ENCODE results near the gene NAAA.
"Not testable (repeated sequence)": the region's sequence is repeated elsewhere in the genome, so short reads cannot be mapped to it uniquely, and the experiment has no call there.

NAAA gene

DNA sequence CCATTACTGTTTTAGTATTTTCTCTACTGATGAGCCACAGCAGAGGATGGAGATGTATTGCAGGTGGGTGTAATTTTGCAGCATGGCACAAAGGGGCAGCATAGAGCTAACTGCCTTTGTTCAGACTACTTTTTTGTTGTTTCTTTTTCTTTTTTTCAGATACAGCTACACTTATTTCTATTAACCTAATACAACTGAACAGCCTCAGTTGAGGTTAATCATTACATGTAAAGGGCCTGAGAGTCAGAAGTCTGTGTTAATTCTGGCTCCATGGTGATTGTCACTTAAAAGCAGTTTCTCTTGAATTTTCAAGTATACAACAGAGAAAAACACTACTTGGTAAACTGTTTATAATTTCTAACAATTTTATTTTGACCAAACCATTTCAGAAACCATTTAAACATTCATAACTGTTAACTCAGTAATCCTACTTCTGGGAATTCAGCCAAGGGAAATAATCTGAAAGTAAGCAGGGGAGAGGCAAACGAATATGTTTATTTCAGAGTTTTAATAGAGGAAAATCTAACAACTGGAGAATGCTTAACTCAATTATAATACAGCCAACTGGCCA is 24.6 kb downstream of the NAAA start:
- DNase-seq = no peak

DNA sequence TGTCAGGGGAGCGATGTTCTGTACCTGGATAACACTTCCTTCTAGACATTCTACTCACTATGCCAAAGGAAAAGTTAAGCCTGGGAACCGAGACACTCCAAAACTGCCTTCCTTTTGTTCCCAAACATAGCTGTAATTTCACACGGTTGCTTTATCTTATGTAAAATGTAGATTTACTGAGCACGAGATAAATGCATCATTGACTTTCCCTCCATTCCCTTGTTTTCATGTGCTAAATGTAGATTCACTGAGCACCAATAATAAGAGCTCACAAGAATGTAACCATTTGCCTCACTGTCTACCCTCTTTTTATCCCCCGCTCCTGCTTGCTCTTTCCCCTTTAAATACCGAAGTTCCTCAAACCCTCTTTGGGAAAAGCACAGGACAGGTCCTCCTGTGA is 27.8 kb downstream of the NAAA start:
- no peak for DNase-seq

DNA sequence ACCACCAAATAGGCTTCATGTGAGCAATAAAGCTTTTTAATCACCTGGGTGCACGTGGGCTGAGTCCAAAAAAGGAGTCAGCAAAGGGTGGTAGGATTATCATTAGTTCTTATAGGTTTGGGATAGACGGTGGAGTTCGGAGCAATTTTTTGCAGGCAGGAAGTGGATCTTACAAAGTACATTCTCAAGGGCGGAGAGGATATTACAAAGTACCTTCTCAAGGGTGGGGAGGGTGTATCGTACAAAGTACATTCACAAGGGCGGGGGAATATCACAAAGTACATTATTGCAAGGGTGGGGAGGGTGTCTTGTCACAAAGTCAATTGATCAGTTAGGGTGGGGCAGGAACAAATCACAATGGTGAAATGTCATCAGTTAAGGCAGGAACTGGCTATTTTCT is 30.0 kb downstream of the NAAA start:
- DNase-seq = not testable (repeated sequence)

DNA sequence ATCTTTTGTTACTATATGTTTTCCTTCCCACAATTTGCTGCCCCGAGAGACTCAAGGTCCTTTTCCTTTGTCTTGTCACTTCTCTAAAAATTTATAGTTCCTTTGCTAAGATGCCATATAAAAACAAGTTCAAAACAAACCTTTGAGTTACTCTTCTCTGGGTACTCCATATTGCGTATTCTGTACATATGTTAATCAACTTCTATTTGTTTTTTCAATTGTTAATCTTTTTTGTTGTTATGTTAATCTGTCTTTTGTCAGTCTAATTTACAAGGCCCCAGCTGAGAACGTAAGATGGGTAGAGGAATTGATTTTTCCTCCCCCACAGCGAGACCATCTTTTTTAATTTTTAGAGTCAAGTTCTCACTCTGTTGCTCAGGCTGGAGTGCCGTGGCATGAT is 31.4 kb downstream of the NAAA start:
- no peak for DNase-seq

DNA sequence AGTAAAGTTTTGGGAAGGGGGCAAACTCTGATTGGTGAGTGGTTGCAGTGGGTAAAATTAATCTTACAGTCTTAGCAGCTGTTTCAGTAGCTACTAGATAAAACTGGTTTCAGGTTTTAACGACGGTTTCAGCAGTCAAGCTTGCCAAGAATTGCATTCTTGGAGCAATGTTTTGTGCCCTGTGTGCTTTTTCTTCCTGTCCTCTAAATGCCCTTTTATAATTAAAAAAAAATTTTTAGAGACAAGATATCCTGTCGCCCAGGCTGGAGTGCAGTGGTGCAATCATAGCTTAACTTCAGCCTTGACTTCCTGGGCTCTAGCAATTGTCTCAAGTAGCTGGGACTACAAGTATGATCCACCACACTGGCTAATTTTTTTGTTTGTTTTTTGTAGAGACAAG is 32.3 kb downstream of the NAAA start:
- DNase-seq = no peak

DNA sequence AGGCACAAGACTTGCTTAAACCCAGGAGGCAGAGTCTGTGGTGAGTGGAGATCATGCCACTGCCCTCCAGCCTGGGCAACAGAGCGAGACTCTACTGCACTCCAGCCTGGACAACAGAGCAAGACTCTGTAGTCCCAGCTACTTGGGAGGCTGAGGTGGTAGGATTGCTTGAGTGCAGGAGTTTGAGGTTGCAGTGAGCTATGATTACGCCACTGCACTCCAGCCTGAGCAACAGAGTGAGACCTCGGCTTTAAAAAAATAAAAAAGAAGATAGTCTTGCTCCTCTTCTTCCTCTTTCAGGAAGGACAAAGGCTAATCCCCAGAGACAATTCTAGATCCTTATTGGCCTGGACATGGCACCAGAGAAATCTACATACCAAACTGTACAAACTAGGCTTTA is 32.8 kb downstream of the NAAA start:
- no peak for DNase-seq

DNA sequence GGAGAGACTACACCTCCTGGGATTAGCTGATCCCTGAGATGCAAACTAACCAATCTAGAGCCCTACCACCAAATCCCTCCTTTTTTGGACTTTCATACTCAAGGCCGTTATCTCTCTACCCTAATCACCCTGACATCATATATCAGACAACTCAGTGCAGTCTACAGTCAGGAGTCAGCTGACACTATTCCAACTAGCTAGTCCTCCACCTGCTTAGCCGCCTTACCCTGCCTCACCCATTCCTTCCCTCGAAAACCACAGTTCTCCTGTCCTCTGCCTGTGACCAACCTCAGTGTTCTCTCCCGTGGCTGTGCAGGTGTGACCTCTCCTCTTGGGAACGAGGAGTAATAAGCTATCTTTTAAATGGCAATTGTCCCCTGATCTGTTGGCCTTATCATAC is 36.7 kb downstream of the NAAA start:
- no peak for DNase-seq

DNA sequence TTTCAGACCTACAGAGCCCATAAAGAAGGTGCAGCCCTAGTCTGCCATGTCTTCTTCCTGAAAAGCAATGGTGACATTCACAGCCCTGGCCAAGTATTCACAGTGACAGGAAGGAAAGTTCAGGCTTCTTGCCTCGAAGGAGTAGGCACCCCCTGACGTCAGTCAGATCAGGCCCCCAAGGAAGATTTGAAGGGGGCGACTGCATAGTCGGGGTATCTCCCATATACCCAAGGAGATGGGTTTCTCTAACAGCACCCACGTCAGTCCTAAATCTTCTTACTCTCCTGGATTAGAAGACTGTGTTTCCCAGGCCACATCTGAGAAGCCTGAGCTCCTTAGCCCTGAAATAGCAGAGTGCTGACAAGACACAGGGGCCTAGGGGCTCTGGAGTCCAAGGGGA is 38.5 kb downstream of the NAAA start, which contains the start of gene PPEF2:
Gene PPEF2 (minus strand): TSS at position 101 of the 400 bp plus-strand sequence. CDS start 6,127 bp downstream, outside the sequence.
- DNase-seq = no peak

DNA sequence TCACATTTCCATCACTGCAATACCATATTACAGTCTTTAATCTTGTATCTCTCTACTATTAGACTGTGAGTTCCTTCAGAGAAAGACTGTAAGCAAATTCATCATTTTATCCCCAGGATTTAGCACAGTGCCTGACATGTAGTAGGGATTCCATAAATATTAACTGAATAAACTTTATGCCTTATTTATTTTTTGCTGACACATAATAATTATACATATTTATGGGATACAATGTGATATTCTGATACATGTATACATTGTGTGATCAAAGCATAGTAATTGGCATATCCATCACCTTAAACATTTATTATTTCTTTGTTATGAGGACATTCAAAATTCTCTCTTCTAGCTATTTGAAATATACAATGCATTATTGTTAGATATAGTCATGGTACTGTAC is 42.3 kb downstream of the NAAA start:
- DNase-seq = no peak

DNA sequence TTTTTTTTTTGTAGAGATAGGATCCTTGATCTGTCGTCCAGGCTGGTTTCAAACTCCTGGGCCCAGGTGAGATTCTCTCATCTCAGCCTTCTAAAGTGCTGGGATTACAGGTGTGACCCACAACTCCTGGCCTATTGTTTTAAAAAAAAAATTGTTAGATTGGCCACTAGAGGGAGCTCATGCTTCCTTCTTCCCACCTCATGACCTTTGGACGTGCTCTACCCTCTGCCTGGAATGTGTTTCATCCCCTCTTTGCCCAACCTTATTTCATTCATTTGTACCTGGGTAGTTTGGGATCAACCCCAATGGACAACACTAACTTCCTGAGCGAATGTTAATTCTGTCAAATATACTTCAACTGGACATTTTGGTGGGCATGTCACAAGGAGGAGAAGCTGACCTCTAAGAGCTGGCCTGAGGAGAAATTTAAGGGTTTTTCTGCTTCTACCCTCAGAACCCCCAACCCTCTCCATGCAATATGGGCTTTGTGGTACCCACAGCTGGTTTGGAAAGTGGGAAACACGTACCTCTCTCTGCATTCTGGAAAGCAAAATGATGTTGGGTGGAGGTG is 45.0 kb downstream of the NAAA start:
- no peak for DNase-seq

DNA sequence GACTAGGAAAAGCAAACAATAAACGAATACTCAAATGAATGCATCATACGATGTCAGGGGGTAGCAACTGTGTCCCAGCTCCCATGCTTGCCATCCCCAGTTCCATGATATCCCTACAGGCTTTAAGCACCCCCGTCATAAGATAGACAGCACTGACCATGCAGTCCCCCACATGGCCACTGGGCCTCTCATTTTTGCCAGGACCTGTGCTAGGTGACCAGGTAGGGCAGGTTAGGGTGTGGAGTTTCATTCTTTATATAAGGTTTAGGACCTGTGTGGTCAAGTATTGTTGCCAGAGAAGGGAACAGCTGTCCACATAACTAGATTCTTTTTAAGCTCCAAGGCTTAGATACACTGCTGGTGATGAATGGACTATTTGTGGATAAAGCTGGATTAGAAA is 48.3 kb downstream of the NAAA start:
- no peak for DNase-seq

DNA sequence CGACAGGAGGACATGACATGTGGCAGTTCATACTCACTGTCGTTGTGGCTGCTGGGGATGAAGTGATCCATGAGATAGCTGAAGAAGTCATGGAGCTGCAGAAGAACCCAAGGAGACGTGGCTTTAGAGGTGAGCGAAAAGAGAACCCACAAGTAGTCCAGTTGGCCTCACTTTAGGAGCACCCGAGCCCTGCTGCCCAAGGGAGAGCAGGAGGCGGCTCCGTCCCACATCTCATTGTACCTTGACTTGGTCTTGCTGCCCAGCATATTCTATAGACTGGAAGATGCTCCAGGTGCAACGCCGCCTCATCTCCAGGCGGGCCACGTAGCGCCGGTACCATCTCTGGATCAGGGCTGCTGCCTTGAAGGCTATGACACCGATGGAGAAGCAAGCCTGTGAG is 49.2 kb downstream of the NAAA start:
- DNase-seq = no peak

DNA sequence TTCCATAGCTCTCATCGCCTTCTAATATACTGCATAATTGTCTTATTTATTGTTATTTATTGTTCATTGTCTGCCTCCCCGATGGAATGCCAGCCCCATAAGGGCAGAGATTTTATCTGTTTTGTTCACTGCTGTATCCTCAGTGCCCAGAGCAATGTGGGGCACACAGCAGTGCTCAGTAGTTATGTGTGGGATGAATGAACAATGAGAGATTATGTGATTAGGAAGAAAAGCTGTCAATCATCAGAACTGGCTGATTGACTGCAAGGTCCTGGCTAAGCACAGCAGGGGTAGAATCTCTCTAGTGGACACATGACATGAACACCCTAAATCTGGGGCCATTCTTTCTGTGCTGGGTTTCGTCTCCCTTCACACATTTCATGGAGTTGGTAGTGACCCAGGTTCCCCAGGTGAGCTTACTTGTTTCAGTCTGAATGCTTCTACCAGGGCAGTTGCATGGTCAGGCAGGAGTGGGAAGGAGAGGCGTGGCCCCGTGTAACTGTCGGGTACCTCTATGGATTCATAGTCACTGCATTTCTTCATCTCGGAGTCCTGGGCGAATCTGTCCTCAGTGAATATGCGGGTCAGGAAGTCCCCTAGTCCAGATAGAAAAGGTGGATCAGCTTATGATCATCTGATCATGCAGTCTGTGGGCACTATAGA is 51.1 kb downstream of the NAAA start:
- no peak for DNase-seq

DNA sequence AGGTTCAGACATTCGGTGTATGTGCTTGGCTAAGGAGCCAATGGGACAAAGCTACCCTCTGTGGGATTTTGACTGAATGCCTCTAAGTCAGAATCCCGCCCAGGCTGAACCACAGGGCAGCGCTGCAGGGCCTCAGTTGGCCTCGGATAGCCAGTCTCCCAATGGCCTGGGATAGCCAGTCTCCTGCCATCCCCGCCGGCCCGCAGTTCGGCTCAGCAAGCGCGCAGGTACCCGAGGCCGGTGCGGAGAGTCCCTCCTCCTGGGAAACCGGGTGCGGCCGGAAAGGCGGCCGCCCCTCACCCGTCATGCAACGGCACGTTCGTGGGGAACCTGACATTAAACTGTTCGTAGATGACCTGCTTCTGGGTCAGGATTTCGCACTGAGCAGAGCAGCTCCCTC is 54.7 kb downstream of the NAAA start:
- DNase-seq = no peak

DNA sequence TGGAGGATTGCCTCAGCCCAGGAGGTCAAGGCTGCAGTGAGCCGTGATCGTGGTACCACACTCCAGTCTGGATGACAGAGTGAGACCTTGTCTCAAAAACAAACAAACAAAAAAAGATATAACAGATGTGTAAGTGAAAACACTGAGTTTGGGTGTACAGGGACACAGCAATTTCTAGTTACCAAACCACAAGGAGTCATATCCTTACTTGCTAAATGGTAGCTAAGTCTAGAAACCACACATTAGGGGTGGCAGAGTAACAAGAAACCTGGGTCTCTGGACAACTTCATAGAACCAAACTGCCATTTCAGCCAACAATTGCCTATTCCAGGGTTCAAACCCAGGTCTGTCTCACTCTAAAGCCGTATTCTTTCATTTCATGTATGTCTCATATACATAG is 59.3 kb downstream of the NAAA start:
- no peak for DNase-seq

DNA sequence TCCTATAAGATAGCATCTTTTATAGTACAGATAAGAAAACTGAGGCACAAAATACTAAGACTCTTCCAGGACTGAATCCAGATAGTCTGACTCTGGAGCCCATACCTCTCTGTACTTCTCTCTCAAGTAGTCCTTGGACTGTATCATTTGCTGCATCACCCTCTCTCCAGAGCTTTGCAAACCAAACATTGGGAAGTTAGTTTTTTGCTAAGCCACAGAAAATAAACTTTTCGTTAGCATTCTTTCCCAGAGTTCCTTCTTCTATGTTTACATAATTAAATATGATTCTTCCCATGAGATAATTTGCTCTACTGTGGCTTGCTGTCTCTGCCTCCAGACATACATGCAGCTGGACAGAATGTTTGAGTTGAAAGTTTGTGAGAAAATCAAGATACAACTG is 60.5 kb downstream of the NAAA start:
- DNase-seq = no peak

DNA sequence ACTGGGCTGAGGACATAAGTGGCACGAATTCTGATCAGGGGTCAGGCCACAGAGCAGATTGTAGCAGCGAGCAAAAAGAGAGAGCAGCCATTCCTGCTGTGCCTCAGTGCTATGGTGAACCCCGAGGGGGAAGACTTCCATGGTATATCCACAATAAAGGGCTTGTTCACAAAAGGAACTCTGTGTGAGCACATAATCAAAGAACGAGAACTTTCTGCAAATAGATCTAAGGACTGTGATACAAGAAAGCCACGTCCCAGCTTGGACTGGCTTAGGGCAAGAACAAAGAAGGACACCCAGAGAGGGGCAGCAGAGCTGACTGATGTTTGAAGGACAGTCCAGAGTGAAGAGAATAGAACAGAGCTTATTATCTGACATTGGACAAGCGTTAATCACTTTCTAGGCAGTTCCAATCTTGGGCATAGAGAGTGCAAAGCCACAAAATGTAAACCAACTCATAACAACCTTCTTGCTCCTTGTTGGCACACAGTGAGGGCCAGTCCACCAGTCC is 62.5 kb downstream of the NAAA start:
- DNase-seq = no peak

DNA sequence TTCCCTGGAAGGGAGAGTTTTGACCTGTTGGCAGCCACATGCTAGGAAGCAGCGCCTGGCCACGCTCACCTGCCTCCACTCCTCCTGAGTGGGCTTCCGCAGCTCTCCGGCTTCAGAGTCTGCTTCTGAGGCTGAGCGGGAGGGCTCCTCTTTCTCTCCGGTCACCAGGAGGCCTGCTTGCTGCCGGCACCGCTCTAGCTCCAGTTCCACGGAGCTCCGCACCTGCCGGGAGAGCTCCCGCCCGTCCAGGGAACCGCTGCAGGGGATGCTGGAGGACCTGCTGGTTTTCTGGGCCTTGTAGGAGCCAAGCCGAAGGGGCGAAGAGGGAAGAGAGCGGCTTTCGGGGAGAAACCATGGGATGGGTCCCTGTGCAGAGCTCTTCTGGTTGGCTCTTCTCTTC is 64.6 kb downstream of the NAAA start:
- no peak for DNase-seq

DNA sequence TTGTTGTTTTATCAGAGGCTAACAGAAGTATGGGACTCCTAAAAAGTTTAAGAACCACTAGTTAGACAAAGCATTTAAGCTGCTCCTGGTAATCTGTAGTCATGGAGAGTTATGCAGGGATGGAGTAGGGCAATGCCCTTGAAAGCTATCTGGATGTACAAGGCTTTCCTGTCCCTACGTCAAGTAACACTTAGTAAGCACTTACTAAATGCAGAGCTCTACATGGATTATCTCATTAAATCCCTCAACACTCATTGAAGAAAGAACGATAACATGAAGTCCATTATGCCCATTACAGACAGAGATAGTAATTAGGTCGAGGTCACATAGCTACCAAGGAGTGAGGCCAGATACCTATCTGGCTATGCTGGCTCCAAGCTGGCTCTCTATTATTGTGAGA is 71.7 kb downstream of the NAAA start:
- DNase-seq = no peak

DNA sequence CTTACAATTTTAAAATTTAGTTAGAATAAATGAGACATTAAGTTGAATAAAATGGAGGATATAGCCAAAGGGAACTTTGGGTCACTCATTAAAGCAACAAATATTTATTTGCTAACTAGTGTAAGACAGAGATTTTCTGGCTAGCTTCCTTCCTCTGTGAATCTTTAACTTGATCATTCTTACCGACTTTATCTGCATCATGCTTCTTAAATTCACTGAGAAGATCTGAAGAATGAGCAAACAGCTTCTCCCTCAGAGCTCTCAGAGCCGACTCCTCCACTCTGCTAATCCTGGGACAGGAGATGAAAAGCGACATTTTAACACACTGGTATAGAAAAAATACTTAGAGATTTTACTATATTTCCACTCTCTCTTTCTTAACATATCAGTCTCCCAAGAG is 73.7 kb downstream of the NAAA start:
- DNase-seq = no peak

Measured in activated gamma-delta T cell treated with Interleukin-2 at 50 U/mL for 16 hours (primary cell).